ENCODE measurements around the gene ACVR1B. TPM values are rescaled to one million over a fixed set of nuclear protein-coding genes. Genes with fewer than 3 reads are reported as not detected.
A peak's percentile ranks its signal among the peaks of the same experiment; 100 is the strongest.

ACVR1B gene
- 13.5 and 16.0 TPM in 2 replicates for total RNA-seq (2021; fragmentation: NEBNext Ultra II Directional; extraction: Animal tissue kit (Norgen Biotek cat#: 25700))
- polyA plus RNA-seq (2011; rRNA removed), result 19.2 and 24.7 TPM in 2 replicates
- 19.1 TPM for polyA plus RNA-seq (2011; cell fraction: cytosol; rRNA removed)
- 18.9 TPM for polyA plus RNA-seq (2011; cell fraction: nucleus; rRNA removed)
- 12.9 to 19.5 TPM (median 17.3 TPM) in 4 replicates for polyA plus RNA-seq (2012, experiment 1 of 2)
- 9.5 TPM for polyA plus RNA-seq (2012, experiment 2 of 2)
- 10.3 TPM for polyA plus RNA-seq (2013, experiment 1 of 2)
- polyA plus RNA-seq (2013, experiment 2 of 2), result 11.9 TPM
- polyA minus RNA-seq (2011; rRNA and poly(A)+ RNA removed), result 20.8 and 23.4 TPM in 2 replicates
- polyA minus RNA-seq (2011; cell fraction: cytosol; rRNA and poly(A)+ RNA removed), result 12.9 TPM
- 14.2 TPM for polyA minus RNA-seq (2011; cell fraction: nucleus; rRNA and poly(A)+ RNA removed)
- long read RNA-seq, experiment 1, full-length matches to known transcripts, result 1 of 13 reads
- long read RNA-seq, experiment 1, partial matches to known transcripts, result 3 of 13 reads
- long read RNA-seq, experiment 1, other reads (novel, unspliced or antisense), result 9 of 13 reads
- long read RNA-seq, experiment 2, partial matches to known transcripts, result 0 of 4 reads
- long read RNA-seq, experiment 2, other reads (novel, unspliced or antisense), result 3 of 4 reads

DNA sequence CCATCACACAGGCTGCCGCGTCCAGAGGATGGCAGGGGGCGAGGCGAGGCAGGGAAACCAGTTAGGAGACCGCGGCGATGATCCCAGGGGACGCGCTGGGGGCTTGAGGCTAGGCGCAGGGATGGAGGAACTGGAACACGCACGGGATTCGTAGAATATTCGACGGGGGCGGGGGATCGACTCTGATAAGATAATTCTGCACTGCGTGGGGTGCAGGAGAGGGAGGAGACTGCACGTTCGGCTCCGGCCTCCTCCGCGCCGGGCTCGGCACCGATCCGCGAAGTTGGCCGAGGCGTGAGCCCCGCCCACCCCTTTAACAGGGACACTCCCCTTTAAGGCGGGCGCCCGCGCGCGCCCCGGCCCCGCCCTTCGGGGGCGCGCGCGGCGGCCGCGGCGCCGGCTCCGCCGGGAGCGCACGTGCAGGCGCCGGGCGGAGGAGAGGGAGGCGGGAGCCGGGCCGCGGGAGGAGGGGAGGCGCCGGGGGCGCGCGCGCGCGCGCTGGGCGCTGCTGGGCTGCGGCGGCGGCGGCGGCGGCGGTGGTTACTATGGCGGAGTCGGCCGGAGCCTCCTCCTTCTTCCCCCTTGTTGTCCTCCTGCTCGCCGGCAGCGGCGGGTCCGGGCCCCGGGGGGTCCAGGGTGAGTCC is at the start of gene ACVR1B:
TSS of gene ACVR1B (plus strand) at position 501 of the 644 bp plus-strand sequence. CDS start at position 546, 45 bp downstream.
- CTCF ChIA-PET (ENCODE audit: partially characterized antibody), result interaction anchor here (1.0 to 2.9 kb wide), 7 partner anchors 14 to 42 kb away, joined by 5 to 15 read pairs (median 6); no protein-coding TSS in a partner anchor
- peak within 1 kb of the TSS; percentile 55; the same call in 1 of the 2 replicates for H2BK20ac ChIP-seq (ENCODE audit: low read length)
- no peak within 1 kb of the TSS for H3K56ac ChIP-seq (replicated peaks; ENCODE audit: insufficient read length, low read depth, low read length)
- H3K4me2 ChIP-seq (ENCODE audit: insufficient read depth in 1 of 2, low read depth in 2 of 2, low read length in 2 of 2), result peak within 1 kb of the TSS; percentile 96 to 99
- H3K23ac ChIP-seq (ENCODE audit: insufficient read length), result peak within 1 kb of the TSS; percentile 3
- no peaks in the 10 kb centered on the region; the same call in 1 of the 2 replicates for H3K79me1 ChIP-seq (ENCODE audit: low read depth, low read length)
- H2BK5ac ChIP-seq (ENCODE audit: low read depth, low read length), result no peak within 1 kb of the TSS
- no peak within 1 kb of the TSS for H2BK15ac ChIP-seq (ENCODE audit: low read length)
- POLR2A ChIA-PET (ENCODE audit: partially characterized antibody), result interaction anchor here (0.6 to 1.5 kb wide), 6 partner anchors 14 to 46 kb away, joined by 3 to 4 read pairs (median 3); no protein-coding TSS in a partner anchor
- H3K9ac ChIP-seq (replicated peaks in 1 of 4; ENCODE audit: extremely low read depth in 1 of 4, low read depth in 3 of 4, low read length in 3 of 4), result peak within 1 kb of the TSS; percentile 76 to 98 (median 92)
- FAIRE-seq (no peak), DNase-seq (ENCODE audit: low read depth in 1 of 2, low spot score in 2 of 2) (peak in 1 of 2 experiments; percentile 87)
- peak within 1 kb of the TSS; percentile 90; the same call in 1 of the 2 replicates for H2AFZ ChIP-seq (ENCODE audit: low read length)
- H3K9me3 ChIP-seq (ENCODE audit: insufficient read depth in 2 of 2, low read depth in 1 of 2, low read length in 1 of 2), result no peaks in the 10 kb centered on the region
- peak within 1 kb of the TSS; percentile 52; the same call in 1 of the 2 replicates for H3K27ac ChIP-seq (ENCODE audit: low read depth, low read length)
- peaks cover 5 to 8% of the 10 kb centered on the region in 2 experiments for H4K20me1 ChIP-seq (replicated peaks in 1 of 2; ENCODE audit: control insufficient read depth in 1 of 2, insufficient read depth in 2 of 2, low read length in 2 of 2)
- H3K79me2 ChIP-seq (ENCODE audit: control insufficient read depth in 1 of 2, insufficient read depth in 2 of 2, low read length in 2 of 2), result peaks cover 0 to 35% of the 10 kb centered on the region in 2 experiments; a peak in 2 of 4 replicates
- no peak within 1 kb of the TSS for H2BK12ac ChIP-seq (ENCODE audit: low read depth, low read length)
- H3K27me3 ChIP-seq (replicated peaks in 1 of 4; ENCODE audit: control insufficient read depth in 3 of 4, extremely low read depth in 1 of 4, insufficient read depth in 3 of 4, low read length in 3 of 4), result peaks cover 7 to 47% (median 34%) of the 10 kb centered on the region in 4 experiments
- H3K4me1 ChIP-seq (replicated peaks in 1 of 4; ENCODE audit: control insufficient read depth in 3 of 4, insufficient read depth in 4 of 4, low read length in 3 of 4), result peaks cover 0 to 3% (median 2%) of the 10 kb centered on the region in 4 experiments; a peak in 6 of 7 replicates
- no peaks in the 10 kb centered on the region for H3K36me3 ChIP-seq (ENCODE audit: control insufficient read depth in 2 of 4, insufficient read depth in 4 of 4, low read length in 3 of 4)
- H4K5ac ChIP-seq (ENCODE audit: insufficient read length, low read depth, low read length), result no peak within 1 kb of the TSS
- H2BK120ac ChIP-seq (replicated peaks; ENCODE audit: low read depth, low read length), result no peak within 1 kb of the TSS
- peak within 1 kb of the TSS; percentile 97; the same call in 1 of the 2 replicates for H4K8ac ChIP-seq (ENCODE audit: extremely low read depth, insufficient read depth, low read length)
- H3K18ac ChIP-seq (ENCODE audit: extremely low read depth, low read length), result peak within 1 kb of the TSS; percentile 75; the same call in 1 of the 2 replicates
- H3K23me2 ChIP-seq (ENCODE audit: low read depth, low read length), result peaks cover 7% of the 10 kb centered on the region; the same call in 1 of the 2 replicates
- peak; percentile 63 for TF ChIP-seq KDM4A (IDR thresholded peaks at IDR 0.05; ENCODE audit: low read depth, low read length, severe bottlenecking)
- no peak for TF ChIP-seq ZNF274 (IDR thresholded peaks at IDR 0.05; ENCODE audit: borderline replicate concordance, extremely low read depth, low read length)
- peak; percentile 37 for TF ChIP-seq ASH2L (IDR thresholded peaks at IDR 0.05; ENCODE audit: low read length)
- peak; percentile 45; the same call in 1 of the 2 replicates for TF ChIP-seq SP4 (IDR thresholded peaks at IDR 0.05; ENCODE audit: low read length)
- TF ChIP-seq, protein P1, sequence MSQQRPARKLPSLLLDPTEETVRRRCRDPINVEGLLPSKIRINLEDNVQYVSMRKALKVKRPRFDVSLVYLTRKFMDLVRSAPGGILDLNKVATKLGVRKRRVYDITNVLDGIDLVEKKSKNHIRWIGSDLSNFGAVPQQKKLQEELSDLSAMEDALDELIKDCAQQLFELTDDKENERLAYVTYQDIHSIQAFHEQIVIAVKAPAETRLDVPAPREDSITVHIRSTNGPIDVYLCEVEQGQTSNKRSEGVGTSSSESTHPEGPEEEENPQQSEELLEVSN (IDR thresholded peaks at IDR 0.05), result peak; percentile 95
- TF ChIP-seq POLR2A (IDR thresholded peaks at IDR 0.05; ENCODE audit: control extremely low read depth in 1 of 2, low read depth in 2 of 2, low read length in 2 of 2), result peak in 1 of 2 experiments; percentile 1; a peak in 1 of 3 replicates
- TF ChIP-seq, protein P2, sequence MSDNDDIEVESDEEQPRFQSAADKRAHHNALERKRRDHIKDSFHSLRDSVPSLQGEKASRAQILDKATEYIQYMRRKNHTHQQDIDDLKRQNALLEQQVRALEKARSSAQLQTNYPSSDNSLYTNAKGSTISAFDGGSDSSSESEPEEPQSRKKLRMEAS (IDR thresholded peaks at IDR 0.05), result peak; percentile 95
- TF ChIP-seq CREB1 (IDR thresholded peaks at IDR 0.05), result no peak
- no peak within 1 kb of the TSS; the same call in 1 of the 2 replicates for H2AK5ac ChIP-seq (ENCODE audit: low read depth, low read length)
- no peak within 1 kb of the TSS for H3K4ac ChIP-seq (replicated peaks; ENCODE audit: insufficient read length, low read depth, low read length)
- WGBS, 2 experiments (ENCODE audit: extremely low coverage in 1 of 2, insufficient coverage in 1 of 2, insufficient read length in 1 of 2, insufficient replicate concordance in 2 of 2, low coverage in 1 of 2, low lambda C conversion rate in 2 of 2, missing lambda C conversion rate in 1 of 2), result 1% methylated on average over 18 of the region's 86 CpGs; no CpG with 5 or more reads in 1 of the 2 experiments
- H4K91ac ChIP-seq (replicated peaks; ENCODE audit: insufficient read length, low read length), result no peak within 1 kb of the TSS
- H3K4me3 ChIP-seq (ENCODE audit: extremely low read depth in 1 of 4, insufficient read depth in 2 of 4, low read depth in 3 of 4, low read length in 4 of 4), result peak within 1 kb of the TSS; percentile 73 to 95 (median 90)
- no peak within 1 kb of the TSS for H3K14ac ChIP-seq (ENCODE audit: insufficient read length)
